ENCODE measurements around the gene TPRA1. TPM values are rescaled to one million over a fixed set of nuclear protein-coding genes. Genes with fewer than 3 reads are reported as not detected.

Gene TPRA1
- total and polyA plus RNA-seq, 9 of the 15 experiments (the other 6 are each of a cell fraction or from before 2014, with no cell fraction given): 0.66 to 21.5 (median 11.1) TPM

- TF ChIP-seq DEAF1 (CRISPR knock-in tag; IDR thresholded peaks at IDR 0.05) (no peak), STAT5B (CRISPR knock-in tag; IDR thresholded peaks at IDR 0.05) (no peak), BRD4 (IDR thresholded peaks at IDR 0.05) (no peak), CREM (IDR thresholded peaks at IDR 0.05; ENCODE audit: low read depth) (no peak), ZSCAN29 (IDR thresholded peaks at IDR 0.05) (no peak), MTA2 (IDR thresholded peaks at IDR 0.05; ENCODE audit: low read depth) (no peak), MBD2 (IDR thresholded peaks at IDR 0.05; ENCODE audit: borderline replicate concordance, low read depth) (no peak), PCBP1 (IDR thresholded peaks at IDR 0.05; ENCODE audit: low read depth, low read length, poor library complexity, severe bottlenecking) (no peak), CEBPZ (IDR thresholded peaks at IDR 0.05; ENCODE audit: borderline replicate concordance, low read depth, low read length) (no peak), ZNF764 (CRISPR knock-in tag; IDR thresholded peaks at IDR 0.05; ENCODE audit: low read depth) (no peak), DNMT1 (IDR thresholded peaks at IDR 0.05) (no peak), CBX5 (IDR thresholded peaks at IDR 0.05; ENCODE audit: borderline replicate concordance, low read depth) (no peak), MAFK (IDR thresholded peaks at IDR 0.05; ENCODE audit: low read length) (no peak), IRF1 (CRISPR knock-in tag; IDR thresholded peaks at IDR 0.05; ENCODE audit: borderline replicate concordance) (peak; percentile 75; the same call in 1 of the 2 replicates), DMBX1 (CRISPR knock-in tag; IDR thresholded peaks at IDR 0.05; ENCODE audit: borderline replicate concordance) (no peak), ZNF140 (CRISPR knock-in tag; IDR thresholded peaks at IDR 0.05) (no peak), ZNF449 (CRISPR knock-in tag; IDR thresholded peaks at IDR 0.05) (no peak), RBBP5 (IDR thresholded peaks at IDR 0.05; ENCODE audit: borderline replicate concordance, insufficient read depth, low read length, poor library complexity, severe bottlenecking) (peak; percentile 32), ZNF224 (CRISPR knock-in tag; IDR thresholded peaks at IDR 0.05) (no peak), ZFP1 (CRISPR knock-in tag; IDR thresholded peaks at IDR 0.05) (no peak), ZNF77 (CRISPR knock-in tag; IDR thresholded peaks at IDR 0.05) (no peak), ZNF354B (CRISPR knock-in tag; IDR thresholded peaks at IDR 0.05) (no peak)
These were observed 38.4 kb upstream of the TPRA1 start, which contains the start of gene PODXL2 (continued) for GRCh38 chr3:127628788-127629466.
